GM21515 (cell line): ENCODE data around the gene MSL2.
"Not testable (repeated sequence)": the region's sequence is repeated elsewhere in the genome, so short reads cannot be mapped to it uniquely, and the experiment has no call there.

Experiments
- ATAC-seq: cut with Tn5 transposase; IDR thresholded peaks from one replicate; pipeline ENCODE4 v1.9.1; 2021; ENCODE audit not compliant: unreplicated experiment

The MSL2 gene, protein sequence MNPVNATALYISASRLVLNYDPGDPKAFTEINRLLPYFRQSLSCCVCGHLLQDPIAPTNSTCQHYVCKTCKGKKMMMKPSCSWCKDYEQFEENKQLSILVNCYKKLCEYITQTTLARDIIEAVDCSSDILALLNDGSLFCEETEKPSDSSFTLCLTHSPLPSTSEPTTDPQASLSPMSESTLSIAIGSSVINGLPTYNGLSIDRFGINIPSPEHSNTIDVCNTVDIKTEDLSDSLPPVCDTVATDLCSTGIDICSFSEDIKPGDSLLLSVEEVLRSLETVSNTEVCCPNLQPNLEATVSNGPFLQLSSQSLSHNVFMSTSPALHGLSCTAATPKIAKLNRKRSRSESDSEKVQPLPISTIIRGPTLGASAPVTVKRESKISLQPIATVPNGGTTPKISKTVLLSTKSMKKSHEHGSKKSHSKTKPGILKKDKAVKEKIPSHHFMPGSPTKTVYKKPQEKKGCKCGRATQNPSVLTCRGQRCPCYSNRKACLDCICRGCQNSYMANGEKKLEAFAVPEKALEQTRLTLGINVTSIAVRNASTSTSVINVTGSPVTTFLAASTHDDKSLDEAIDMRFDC

DNA sequence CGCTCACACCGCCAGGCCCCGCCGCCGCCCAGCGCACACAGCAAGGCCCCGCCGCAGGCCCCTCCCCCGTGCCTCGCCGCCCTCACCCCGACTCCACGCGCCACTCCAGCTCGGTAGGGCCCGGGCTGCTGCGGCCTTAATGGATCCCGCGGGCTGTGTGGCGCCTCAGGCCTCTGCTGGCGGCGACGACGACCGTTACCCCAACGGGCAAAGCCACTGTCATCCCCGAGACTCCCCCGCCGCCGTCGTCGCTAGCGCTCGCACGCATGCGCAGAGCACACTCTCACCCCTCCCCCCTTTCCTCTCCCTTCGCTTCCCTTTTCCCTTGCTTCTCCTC is at the start of gene MSL2:
Gene MSL2 (minus strand): TSS at position 272 of the 337 bp plus-strand sequence. CDS start 1,222 bp downstream, outside the sequence.
- no peak for ATAC-seq

DNA sequence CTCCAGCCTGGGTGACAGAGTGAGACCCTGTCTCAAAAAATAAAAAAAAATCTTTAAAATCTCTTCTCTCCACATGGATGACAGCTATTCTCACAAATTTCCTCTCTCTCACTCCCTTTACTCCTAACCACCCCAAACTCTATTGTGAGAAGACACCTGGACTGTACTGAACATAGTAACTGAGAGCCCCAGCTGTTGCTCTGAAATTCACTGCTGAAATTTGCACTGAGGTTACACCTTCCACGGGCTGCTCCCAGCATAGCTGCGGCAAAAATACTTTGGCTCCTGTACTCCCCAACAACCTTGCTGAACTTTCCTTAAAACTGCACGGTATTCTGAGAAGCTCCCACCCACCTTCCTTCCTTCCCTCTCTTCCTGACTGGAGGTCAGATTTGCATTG is 49.6 kb upstream of the MSL2 start:
- ATAC-seq = no peak

DNA sequence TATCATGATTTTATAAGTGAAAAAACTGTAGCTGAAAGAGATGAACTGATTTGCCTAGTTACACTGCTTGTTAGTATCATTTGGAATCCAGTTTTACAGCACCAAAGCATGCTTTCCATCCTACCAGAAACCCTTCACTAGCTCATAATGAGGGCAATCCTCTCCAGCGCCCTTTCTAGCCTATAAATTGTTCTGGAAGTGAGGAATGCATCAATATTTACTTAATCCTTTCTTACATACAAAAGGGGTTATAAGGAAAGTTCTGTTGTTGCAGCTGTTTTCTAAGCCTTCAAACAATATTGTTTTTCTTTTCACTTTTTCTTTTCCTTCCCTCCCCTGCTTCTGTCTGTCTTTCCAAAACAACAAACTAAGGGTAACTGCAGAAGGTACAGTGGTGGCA is 43.0 kb upstream of the MSL2 start:
- no peak for ATAC-seq

DNA sequence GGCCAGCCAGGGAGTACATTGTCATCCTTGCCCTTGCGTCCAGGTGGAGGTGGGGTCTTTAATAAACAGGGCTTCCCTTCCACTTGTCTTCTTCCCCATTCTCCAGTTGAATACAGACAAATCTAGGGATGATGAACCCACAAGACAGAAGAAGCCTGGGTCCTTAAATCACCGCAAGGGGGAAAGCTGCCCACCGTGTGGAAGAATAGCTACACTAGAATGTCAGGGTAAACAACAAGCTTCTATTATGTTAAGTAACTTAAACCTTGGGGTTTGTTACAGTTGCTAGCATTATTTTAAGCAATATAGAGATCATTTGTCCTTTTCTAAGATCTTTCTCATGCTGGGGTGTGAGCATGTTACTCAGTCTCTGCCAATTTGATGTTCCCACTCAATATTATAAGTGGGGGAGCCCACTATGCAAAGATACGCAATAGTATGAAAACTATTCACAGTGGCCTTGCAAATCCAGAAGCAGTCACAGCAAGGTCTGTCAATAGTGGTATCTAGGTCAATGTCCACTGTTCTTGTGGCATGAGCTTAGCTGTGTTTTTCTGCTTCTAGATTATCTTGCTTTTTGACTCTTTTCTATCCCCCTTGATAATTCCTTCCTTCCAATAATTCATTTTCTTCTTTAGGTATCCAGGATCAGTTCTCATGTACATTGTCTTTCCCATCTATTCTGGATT is 42.0 kb upstream of the MSL2 start:
- ATAC-seq = no peak

DNA sequence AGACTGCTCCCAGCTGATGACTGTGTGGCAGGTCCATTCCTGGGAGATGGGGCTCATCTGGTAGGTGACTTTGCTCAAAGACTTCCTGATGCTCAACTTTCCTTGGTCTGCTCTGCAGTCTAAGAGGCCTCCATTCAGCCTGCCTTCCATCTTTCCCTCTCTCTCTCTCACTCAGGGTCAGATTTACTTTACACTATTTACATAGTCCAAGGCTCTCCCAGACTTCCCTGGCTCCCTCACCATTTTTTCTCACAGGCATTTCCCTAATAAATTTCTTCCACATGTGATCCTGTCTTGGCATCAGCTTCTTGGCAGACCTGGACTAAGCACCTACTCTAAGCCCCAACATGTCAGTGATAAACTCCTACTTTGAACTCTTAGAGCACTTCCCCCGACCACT is 41.0 kb upstream of the MSL2 start:
- no peak for ATAC-seq

DNA sequence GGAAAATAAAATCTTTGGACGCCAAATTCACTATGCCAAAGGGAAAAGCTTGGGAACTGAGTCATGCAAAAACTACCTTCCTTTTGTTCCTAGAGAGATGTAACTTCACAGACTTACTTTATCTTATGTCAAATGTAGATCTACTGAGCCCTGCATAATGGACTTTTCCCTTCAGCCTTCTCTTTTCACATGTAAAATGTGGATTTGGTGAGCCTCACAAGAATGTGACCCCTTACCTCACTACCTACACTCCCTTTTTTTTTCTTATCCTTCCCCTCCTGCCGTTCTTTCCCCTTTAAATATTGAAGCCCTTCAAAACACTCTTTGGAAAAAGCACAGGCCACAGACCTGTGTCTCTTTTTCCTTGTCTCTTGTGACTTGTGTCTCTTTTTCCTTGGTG is 40.0 kb upstream of the MSL2 start:
- no peak for ATAC-seq

DNA sequence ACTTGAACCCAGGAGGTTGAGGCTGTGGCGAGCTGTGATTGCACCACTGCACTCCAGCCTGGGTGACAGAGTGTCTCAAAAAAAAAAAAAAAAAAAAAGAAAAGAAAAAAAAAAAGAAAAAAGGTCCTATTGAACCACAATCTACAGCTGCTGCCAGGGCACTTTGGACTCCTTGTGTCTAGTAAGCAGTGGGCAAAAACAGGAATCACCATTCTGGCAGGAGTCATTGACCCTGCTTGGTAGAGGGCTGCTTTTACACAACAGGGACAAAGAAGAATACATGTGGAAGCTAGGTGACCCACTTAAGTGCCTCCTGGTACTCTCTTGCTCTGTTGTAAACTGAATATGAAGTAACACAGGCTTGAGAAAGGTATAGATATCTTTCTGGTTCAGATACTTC is 39.4 kb upstream of the MSL2 start:
- ATAC-seq = no peak

DNA sequence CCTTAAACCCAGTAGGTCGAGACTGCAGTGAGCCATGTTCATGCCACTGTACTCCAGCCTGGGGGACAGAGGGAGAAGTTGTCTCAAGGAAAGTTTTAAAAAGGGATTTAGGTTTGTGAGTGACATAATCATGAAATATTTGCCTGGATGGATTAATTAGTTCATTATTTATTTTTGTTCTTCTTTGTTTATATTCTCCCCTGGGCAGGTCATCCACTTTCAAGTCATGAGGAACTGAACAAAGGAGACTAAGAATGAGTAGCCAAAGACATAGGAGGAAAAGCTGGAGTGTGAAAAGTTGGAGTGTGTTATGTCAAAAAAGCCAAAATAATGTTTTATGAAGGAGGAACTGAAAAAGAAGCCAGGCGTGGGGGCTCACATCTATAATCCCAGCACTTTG is 36.3 kb upstream of the MSL2 start:
- ATAC-seq = no peak

DNA sequence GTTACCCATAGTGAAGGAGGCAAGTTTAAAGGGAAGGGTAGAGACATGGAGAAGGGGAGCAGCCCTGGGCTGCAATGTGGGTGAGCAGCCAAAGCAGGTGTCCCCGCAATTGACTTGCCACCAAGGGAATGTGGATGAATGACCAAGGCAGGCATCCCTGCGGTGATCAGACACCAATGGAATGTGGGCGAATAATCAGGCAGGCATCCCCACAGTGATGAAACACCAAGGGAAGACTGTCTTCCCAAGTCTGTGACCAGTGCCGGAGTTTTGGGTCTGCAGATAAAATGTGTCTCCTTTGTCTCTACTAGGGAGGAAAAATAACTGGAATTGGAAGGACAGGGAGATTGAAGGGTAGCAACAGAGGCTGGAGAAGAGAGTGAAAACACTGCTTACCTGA is 26.6 kb upstream of the MSL2 start:
- ATAC-seq = not testable (repeated sequence)

DNA sequence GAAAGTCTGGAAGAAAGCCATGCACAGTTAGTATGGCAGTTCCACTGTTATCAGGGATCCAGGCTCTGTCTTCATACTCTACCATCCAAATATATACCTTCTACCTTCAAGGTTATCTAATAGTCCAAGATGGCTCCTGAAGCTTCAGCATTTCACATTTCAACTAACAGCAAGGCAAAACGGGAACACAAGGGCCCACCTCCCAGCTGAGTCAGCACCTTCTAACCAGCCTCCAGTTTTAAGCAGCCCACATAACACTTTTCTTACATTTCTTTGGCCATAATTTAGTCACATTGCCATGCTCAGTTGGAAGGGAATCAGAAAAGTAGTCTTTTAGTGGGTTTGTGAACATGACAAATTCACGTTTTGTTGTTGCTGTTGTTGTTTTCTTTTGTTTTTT is 15.4 kb upstream of the MSL2 start:
- ATAC-seq = no peak

DNA sequence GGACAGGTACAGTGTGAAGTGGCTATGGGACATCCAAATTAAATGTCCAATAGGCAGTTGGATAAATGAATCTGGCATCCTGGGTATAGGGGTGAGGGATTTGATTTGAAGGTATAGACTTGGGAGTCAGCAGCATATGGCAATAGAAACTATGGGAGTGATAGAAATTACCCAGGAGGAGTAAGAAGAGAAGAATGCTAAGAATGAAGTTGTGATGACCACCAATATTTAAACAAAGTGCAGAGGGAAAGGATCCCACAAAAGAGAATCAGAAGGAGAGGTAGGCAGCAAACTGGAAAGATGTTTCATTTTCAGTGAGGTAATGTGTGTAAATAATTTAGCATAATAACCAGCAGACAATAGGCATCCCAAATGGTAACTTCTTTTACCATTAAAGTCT is 13.8 kb upstream of the MSL2 start:
- no peak for ATAC-seq

DNA sequence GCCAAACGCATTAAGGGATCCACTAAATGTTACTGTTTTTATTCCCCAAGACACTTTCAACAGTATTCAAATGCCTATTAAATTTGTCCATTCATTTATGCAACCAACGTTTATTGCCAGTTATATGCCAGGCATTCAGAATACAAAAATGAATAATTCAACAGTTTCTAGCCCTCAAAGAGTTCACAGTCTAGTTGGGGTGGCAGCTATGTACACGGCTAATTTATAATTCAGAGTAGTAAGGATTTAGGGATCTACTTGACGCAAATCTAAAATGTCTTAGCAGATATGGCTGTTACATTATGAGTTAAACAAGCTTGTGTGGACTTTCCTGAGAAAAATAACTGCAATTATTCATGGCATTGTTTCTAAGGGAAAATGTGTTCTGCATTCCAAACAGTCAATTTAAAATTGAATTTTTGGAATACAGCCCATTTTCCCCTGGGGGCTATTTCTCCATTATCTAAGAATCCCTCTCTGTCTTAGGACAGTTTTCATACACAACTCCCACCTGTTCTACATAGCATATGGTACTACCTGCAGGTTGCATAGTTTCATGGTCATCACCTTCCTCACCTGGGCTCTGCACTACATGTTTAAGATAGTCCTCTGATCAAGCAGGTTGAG is 11.5 kb upstream of the MSL2 start:
- no peak for ATAC-seq

DNA sequence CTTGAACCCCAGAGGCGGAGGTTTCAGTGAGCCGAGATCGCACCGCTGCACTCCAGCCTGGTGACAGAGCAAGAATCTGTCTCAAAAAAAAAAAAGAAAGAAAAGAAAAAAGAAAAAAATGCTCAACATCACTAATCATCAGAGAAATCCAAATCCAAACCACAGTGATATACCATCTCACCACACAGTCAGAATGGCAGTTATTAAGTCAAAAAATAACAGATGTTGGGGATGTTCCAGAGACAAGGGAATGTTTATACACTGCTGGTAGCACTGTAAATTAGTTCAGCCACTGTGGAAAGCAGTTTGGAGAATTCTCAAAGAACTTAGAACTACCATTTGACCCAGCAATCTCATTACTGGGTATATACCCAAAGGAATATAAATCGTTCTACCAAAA is 3.1 kb upstream of the MSL2 start:
- ATAC-seq = not testable (repeated sequence)

DNA sequence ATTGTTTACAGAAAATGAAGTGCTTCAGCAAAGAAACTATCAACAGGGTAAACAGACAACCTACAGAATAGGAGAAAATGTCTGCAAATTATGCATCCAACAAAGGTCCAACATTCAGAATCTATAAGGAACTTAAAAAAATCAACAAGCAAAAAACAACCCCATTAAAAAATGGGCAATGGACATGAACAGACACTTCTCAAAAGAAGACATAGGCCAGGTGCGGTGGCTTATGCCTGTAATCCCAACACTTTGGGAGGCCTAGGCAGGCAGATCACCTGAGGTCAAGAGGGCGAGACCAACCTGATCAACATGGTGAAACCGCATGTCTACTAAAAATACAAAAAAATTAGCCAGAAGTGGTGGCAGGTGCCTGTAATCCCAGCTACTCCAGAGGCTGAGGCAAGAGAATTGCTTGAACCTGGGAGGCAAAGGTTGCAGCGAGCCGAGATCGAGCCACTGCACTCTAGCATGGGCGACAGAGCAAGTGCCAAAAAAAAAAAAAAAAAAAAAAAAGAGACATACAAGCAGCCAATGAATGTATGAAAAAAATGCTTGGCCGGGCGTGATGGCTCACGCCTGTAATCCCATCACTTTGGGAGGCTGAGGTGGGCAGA is 2.4 kb upstream of the MSL2 start:
- ATAC-seq = not testable (repeated sequence)

DNA sequence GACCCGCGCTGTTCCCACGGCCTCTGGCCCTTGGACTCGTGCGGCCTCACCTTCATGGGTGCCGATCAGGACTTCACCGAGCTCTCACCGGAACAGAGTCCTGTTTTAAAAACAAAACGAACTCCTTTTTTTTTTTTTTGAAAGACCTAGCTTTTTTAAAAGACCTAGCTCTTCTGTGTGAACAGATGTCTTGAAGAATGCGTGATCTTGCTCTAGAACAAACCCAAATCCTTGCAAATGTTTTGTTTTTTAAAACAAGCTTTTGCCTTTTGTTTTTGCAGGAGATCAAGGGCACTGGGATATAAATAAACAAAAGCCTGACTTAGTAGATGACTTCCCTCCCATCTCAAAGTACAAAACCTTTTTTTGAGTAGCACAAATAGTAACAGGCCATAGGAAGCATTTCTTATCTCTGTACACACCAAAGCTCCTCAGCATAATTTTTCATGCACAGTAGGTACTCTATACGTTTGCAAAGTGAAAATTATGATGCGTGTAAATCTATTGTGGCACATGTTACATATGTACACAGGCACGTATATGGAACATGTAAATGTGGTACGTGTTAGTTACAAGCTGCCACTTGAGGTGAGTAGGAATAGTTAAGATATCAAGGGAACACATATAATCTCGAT is 1.1 kb upstream of the MSL2 start:
- no peak for ATAC-seq

DNA sequence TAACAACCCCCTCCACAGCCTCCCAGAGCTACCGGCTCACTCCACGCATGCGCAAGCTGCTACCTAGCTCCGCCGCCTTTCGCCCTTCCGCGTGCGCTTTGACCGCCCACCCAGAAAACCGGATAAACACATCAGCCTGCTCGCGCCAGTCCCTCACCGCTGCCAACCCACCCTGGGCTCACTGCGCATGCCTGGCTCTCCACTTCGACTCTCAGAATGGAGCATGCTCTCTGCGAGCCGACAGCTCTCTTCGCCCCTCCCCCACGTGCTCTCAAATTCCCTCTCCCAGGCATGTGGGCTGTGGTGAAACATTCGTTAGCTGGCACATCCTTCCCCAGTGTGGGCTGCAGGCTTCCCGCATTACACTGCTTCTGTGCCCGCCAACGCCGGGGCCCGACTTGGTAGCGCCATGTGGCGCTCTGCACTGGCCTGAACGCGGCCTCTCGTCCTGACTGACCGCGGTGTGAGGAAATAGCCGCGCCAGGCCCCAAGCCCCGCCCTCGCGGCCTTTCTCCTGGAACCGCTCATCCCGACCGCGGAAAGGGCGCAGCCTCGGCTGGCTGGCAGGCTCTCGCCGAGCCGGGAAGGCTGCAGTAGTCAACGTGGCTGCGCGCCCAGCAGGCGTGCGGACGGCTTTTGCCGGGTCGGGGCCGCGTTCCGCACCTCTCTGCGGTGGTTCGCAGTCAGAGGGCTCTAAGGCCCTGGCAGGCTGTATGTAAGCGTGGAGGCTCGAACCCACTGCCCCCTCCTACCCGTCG is 445 bp upstream of the MSL2 start:
- peak; percentile 67 for ATAC-seq

DNA sequence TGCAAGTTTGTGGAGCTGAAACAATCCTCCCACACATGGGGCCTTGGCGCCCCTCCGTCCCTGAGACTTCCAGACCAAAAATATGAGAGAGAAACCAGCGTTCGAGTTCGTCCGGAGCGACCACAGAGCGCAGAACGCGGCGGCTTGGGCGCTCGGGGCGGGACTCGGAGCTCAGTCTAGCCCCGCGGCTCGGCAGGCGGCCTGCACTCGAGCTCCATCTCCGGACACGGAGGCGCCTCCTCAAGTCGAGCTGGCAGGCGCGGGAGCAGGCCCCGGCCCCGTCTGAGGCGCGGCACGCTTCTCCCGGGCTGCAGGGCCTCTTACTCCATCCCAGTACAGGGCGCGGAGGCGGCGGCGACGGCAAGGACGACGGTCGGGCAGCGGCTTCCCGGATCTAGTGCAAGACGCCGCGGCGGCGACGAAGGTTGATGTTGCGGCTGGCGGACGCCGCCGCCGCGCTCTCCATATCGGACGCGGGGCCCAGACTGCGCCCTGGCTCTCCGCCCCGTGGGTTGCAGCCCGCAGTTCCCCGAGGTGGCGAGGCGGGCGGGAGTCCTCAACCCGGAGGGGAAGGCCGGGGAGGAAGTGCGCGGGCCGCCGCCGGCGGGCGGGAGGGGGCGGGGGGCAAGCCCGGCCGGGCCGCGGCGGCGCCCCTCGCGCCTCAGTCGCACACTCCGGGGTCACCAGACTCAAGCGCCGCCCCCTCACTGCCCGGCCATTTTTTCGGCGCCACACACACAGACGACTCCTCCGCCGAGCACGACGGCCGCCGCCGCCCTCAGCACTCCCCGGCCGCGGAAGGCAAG is 674 bp downstream of the MSL2 start:
- ATAC-seq = peak; percentile 30

DNA sequence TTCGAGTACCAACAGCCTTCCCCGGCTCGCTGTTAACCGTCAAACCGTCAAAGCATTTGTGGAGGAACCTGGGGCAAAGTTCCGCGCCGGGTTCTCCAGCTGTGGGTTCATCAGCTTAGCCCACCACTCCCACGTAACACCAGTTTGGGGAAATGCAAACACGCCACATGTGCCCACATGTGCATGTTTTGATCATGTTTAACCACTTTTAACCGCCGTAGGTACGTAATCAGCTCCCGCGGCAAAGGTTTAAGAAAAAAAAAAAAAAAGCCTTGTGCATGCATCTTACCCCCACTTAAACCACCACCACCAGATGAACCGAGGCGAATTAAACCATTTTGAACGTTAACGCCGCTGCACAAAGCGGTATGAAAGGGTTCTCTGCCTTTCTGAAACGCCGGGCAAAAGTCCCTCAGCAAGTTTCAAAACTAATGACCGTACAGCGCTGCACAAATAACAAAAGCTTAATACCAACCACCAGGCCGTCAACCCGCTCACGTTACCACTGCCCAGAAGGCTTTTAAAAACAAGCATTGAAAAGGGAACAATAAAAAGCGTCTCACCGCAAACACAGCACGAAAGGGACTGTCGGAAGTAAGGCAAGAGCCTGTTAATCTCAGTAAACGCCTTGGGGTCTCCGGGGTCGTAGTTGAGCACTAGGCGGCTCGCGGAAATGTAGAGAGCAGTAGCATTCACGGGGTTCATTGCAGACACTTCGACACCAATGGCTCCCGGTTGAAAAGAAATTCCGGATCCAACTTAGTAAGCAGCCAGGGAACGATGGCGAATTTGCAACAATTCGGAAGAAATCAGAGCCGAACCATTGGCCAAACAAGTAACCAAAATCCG is 1.5 kb downstream of the MSL2 start:
- no peak for ATAC-seq
